Measurements from ENCODE around the gene GP9. TPM values are rescaled to one million over a fixed set of nuclear protein-coding genes. Genes with fewer than 3 reads are reported as not detected.

Gene GP9
- total RNA-seq, 3 donors from 2014 or later (not counting 1 experiment from before 2014, with no cell fraction given), result 0.86 to 8.6 (median 3.8) TPM

- no peak for ATAC-seq
- H3K27ac ChIP-seq (ENCODE audit: low read length), result no peak overlapping the region
- H3K27ac Mint-ChIP-seq, result no peak overlapping the region
- WGBS (ENCODE audit: insufficient coverage), result 96% methylated on average over 5 of the region's 6 CpGs
- H3K27me3 ChIP-seq (ENCODE audit: control insufficient read depth, insufficient read depth, low read length), result no peaks in the 10 kb centered on the region
- no peak overlapping the region for H3K4me3 Mint-ChIP-seq
- no peak for DNase-seq
- no peaks in the 10 kb centered on the region for H3K9me3 ChIP-seq (ENCODE audit: control insufficient read depth, insufficient read depth, low read length)
- no peaks in the 10 kb centered on the region for H3K27me3 Mint-ChIP-seq (ENCODE audit: low read depth in 2 of 2)
- peaks cover 8 to 9% of the 10 kb centered on the region in 2 donors for H3K4me1 Mint-ChIP-seq
- H3K36me3 Mint-ChIP-seq, result peaks cover 7% of the 10 kb centered on the region
- H3K4me1 ChIP-seq (ENCODE audit: control insufficient read depth, insufficient read depth, low read length), result peaks cover 9% of the 10 kb centered on the region
- H3K9me3 Mint-ChIP-seq, result peaks cover 3% of the 10 kb centered on the region in 2 donors
- H3K4me3 ChIP-seq (ENCODE audit: low read length), result no peak overlapping the region
- TF ChIP-seq, protein P1, sequence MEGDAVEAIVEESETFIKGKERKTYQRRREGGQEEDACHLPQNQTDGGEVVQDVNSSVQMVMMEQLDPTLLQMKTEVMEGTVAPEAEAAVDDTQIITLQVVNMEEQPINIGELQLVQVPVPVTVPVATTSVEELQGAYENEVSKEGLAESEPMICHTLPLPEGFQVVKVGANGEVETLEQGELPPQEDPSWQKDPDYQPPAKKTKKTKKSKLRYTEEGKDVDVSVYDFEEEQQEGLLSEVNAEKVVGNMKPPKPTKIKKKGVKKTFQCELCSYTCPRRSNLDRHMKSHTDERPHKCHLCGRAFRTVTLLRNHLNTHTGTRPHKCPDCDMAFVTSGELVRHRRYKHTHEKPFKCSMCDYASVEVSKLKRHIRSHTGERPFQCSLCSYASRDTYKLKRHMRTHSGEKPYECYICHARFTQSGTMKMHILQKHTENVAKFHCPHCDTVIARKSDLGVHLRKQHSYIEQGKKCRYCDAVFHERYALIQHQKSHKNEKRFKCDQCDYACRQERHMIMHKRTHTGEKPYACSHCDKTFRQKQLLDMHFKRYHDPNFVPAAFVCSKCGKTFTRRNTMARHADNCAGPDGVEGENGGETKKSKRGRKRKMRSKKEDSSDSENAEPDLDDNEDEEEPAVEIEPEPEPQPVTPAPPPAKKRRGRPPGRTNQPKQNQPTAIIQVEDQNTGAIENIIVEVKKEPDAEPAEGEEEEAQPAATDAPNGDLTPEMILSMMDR (IDR thresholded peaks at IDR 0.05), result no peak
- H3K36me3 ChIP-seq (ENCODE audit: control insufficient read depth, insufficient read depth, low read length), result no peaks in the 10 kb centered on the region
- intact Hi-C loops (cut with micrococcal nuclease), result loop anchor here (1.0 to 2.0 kb wide), 2 partner anchors 68 to 193 kb away; partner anchors contain the start of gene RAB43
Measured at GRCh38 chr3:129052675-129053074, 7.9 kb upstream of the GP9 start.

DNA sequence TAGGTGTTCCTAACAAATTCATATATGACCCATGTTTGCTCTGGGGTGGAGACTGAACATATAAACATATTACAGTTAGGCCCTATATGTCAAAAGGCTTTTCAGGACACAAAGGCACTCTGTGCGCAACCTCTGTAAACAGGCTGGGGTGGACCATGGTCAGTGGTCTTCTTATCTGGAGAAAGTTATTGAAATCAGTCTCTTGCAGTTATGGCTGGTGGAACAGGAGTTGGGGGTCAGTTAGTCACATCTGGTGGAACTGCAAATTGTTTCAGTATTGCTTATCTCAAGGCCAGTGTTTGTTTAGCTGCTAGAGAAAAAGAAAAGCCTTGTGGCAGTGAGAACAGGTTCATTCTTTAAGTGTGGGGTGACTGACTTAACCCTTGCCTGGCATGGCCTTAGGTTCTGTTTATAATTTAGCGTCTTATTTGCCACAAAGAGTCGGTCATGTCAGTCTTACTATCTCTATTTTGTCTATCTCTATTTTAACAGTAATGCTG, 5.9 kb upstream of the GP9 start:
- peaks cover 8 to 9% of the 10 kb centered on the region in 2 donors for H3K4me1 Mint-ChIP-seq
- H3K27me3 Mint-ChIP-seq (ENCODE audit: low read depth in 2 of 2), result no peaks in the 10 kb centered on the region
- no peaks in the 10 kb centered on the region for H3K27me3 ChIP-seq (ENCODE audit: control insufficient read depth, insufficient read depth, low read length)
- ATAC-seq (no peak), DNase-seq (no peak)
- intact Hi-C loops (cut with micrococcal nuclease), result no loop called here
- no peaks in the 10 kb centered on the region for H3K36me3 ChIP-seq (ENCODE audit: control insufficient read depth, insufficient read depth, low read length)
- H3K4me3 Mint-ChIP-seq, result no peak overlapping the region
- H3K27ac ChIP-seq (ENCODE audit: low read length), result no peak overlapping the region
- WGBS (ENCODE audit: insufficient coverage), result 100% methylated on average over 1 of the region's 3 CpGs
- peaks cover 9% of the 10 kb centered on the region for H3K4me1 ChIP-seq (ENCODE audit: control insufficient read depth, insufficient read depth, low read length)
- H3K9me3 ChIP-seq (ENCODE audit: control insufficient read depth, insufficient read depth, low read length), result no peaks in the 10 kb centered on the region
- H3K4me3 ChIP-seq (ENCODE audit: low read length), result no peak overlapping the region
- TF ChIP-seq, protein P1 (IDR thresholded peaks at IDR 0.05), result no peak
- H3K36me3 Mint-ChIP-seq, result no peaks in the 10 kb centered on the region
- H3K27ac Mint-ChIP-seq, result no peak overlapping the region
- no peaks in the 10 kb centered on the region for H3K9me3 Mint-ChIP-seq

- 80% methylated on average over 9 of the region's 9 CpGs for WGBS (ENCODE audit: insufficient coverage)
- no peak overlapping the region for H3K27ac ChIP-seq (ENCODE audit: low read length)
- peaks cover 9% of the 10 kb centered on the region for H3K4me1 ChIP-seq (ENCODE audit: control insufficient read depth, insufficient read depth, low read length)
- H3K4me3 ChIP-seq (ENCODE audit: low read length), result no peak overlapping the region
- no peaks in the 10 kb centered on the region for H3K36me3 Mint-ChIP-seq
- H3K27me3 ChIP-seq (ENCODE audit: control insufficient read depth, insufficient read depth, low read length), result no peaks in the 10 kb centered on the region
- intact Hi-C loops (cut with micrococcal nuclease), result no loop called here
- H3K27me3 Mint-ChIP-seq (ENCODE audit: low read depth in 2 of 2), result no peaks in the 10 kb centered on the region
- TF ChIP-seq, protein P1 (IDR thresholded peaks at IDR 0.05), result no peak
- no peaks in the 10 kb centered on the region for H3K36me3 ChIP-seq (ENCODE audit: control insufficient read depth, insufficient read depth, low read length)
- H3K9me3 ChIP-seq (ENCODE audit: control insufficient read depth, insufficient read depth, low read length), result no peaks in the 10 kb centered on the region
- H3K4me1 Mint-ChIP-seq, result peaks cover 8 to 9% of the 10 kb centered on the region in 2 donors
- DNase-seq (no peak), ATAC-seq (no peak)
- no peak overlapping the region for H3K4me3 Mint-ChIP-seq
- no peaks in the 10 kb centered on the region for H3K9me3 Mint-ChIP-seq
- no peak overlapping the region for H3K27ac Mint-ChIP-seq
Measured at GRCh38 chr3:129056451-129057173, 4.0 kb upstream of the GP9 start.
